Right kidney (tissue), 1 donor: ENCODE measurements around the gene DDX25.

Source experiments
- DNase-seq: peaks from one replicate; pipeline ENCODE4 v3.0.0-alpha.2; 2016

The DDX25 gene

GRCh38 chr11:125950178-125950490 lies 45.8 kb downstream of the DDX25 start:
- DNase-seq = no peak

DNA sequence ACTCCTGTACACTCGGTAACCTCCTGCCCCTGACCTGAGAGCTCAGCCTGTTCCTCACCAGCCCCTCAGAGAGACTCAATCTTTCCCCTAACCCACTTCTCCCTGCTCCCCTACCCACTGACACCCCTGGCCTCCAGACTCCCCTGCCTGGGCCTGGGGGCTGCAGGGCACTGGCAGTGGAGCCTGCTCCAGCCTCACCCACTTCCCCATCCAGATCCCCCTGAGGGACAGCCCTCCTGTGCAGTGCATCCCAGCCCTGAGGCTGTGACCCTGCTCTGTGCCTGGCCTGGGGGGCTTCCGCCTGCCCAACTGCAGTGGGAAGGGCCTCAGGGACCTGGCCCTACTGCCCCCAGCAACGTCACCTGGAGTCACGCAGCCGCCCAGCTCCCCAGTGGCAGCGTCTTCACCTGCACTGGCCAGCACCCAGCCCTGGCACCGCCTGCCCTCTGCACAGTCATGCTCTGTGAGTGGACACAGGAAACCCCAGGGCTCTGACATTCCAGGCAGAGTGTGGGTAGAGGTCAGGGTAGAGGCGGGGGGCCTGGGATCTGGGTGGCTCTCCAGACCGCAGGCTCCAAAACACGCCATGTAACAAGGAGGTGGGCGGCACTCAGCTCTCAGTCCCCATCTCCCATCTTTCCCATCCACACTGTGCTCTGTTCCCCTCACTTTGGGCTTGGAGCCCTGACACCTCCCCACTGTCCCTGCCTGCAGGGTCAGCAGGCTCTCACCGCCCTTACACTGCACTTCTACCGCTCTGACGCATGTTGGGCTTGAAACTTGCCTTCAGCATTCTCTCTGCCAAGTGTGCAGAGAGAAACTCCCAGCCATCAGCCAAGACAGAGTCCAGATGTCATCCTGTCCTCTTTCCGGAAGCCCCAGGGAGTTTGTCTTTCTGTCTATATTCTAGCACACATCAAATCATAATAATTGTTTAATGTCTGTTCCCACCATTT lies 46.7 kb downstream of the DDX25 start:
- no peak for DNase-seq

DNA sequence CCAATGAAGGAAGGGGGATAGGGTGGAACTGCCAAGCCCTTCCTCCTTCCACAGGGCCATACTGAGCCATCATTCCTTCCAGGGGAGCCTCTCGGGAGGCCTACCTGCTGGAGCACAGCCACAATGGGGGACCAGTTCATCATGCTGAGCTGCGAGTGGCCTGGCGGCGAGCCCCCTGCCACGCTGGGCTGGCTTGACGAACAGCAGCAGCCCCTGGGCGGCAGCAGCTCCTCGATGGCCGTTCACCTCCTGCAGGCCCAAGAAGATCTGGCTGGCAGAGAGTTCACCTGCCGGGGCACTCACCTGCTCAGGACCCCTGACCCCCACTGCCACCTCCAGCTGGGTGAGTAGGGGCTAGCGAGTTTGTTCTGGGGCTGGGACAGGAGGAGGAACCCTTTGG lies 47.4 kb downstream of the DDX25 start:
- no peak for DNase-seq

DNA sequence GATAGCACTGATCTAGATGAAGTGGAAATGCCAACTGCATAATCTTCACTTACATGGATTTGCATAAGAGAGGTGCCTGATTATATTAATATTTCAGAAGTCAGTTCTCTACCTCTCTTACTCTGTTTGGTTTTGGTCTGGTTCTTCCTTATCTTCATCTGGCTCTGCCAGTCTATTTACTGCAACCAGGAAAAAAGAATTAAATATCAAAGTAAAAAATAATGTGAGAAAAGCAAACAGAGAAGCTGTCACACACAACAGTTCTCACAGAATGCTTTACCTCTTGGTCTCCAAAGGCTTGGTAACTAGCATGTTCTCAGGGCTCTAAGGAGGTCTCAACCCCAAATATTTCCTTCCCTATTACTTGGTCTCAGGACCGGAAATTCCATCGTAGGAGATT lies 48.3 kb downstream of the DDX25 start:
- DNase-seq = no peak

GRCh38 chr11:125952973-125953372 lies 48.7 kb downstream of the DDX25 start:
- no peak for DNase-seq

DNA sequence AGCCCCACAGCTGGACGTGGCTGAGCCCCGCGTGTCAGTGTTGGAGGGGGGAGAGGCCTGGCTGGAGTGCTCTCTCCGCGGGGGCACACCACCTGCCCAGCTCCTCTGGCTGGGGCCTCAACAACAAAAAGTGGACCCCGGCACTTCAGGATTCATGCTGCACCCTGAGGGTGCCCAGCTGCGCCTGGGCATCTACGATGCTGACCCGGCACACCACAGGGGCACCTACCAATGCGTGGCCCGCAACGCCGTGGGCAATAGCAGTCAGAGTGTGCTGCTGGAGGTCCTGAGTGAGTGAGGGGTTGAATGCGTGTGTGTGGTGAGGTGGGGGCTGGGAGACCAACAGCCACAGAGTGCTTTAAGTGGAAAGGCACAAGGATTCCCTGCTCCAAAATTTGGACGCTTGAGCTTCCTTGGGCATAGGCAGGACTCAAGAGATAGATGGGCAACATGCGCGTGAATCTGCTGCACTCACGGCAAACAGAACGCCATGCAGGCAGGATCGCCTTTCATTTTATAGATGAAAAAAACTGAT lies 49.2 kb downstream of the DDX25 start:
- DNase-seq = no peak

- DNase-seq = no peak
These were observed 50.0 kb downstream of the DDX25 start for GRCh38 chr11:125954123-125954944.

DNA sequence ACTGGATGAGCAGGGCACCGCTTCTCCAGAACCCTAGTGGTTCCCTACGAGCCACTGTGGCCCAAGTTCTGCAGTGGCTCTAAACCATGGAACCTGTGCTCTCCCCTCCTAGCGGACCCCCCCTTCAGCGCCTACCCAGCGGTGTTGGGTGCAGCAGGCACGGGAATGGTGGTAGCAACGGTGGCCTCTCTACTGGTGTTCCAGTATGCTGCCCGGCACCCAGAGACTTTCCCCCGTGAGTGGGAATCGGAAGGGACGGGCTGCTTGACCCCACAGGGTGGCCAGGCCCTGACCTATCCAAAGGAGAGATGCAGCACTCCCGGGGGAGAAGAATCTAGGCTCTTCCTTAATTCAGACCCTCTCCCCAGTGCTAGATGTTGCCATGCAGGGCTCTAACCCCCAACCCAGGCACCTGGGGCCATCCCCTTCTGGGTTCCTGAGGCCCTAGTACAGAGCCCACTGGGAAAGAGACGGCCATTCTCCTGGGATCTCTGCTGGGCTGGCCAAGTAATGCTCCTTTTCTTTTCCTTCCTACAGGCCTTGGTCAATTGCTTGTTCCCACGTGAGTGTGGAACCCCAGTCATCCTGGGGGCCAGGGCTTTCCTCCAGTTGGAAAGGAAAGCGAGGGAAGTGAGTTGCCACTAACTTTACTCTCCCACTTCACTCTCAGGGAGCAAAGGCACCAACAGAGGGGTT lies 50.8 kb downstream of the DDX25 start:
- no peak for DNase-seq

- DNase-seq = no peak
These were observed 51.5 kb downstream of the DDX25 start for GRCh38 chr11:125955856-125956255.

DNA sequence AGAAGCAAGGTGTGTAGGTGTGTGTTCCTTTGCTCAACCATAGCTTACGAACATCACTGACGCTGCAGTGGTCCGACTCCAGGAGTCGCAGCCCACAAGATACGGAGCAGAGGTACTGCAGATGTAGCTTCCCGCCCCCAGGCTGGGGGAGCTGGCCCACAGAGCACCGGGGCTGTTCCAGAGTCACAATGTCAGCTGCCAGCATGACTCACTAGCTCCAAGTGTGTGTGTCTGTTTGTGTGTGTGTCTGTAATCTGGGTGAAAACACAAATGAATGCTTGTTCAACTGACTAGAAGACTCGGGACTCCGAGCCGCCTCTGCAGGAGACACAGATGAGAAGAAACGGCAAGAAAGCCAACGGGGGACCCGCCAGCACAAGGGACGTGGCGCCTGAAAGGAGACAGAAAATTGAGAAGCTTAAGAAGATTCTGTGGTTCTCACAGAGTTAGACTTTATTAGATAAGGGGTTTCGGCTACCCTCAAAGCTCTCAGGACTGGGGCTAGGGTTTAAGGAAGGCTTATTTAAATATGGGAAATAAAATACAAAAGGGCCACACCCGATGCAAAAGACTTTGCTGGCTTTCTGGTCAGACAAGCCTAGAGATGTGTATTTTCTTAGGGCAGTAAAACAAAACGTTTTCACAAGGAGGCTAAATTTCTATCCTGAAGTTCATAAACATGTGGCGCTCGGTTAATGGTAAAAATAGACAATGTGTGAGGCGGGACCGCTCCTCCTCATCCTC lies 52.3 kb downstream of the DDX25 start:
- no peak for DNase-seq

DNA sequence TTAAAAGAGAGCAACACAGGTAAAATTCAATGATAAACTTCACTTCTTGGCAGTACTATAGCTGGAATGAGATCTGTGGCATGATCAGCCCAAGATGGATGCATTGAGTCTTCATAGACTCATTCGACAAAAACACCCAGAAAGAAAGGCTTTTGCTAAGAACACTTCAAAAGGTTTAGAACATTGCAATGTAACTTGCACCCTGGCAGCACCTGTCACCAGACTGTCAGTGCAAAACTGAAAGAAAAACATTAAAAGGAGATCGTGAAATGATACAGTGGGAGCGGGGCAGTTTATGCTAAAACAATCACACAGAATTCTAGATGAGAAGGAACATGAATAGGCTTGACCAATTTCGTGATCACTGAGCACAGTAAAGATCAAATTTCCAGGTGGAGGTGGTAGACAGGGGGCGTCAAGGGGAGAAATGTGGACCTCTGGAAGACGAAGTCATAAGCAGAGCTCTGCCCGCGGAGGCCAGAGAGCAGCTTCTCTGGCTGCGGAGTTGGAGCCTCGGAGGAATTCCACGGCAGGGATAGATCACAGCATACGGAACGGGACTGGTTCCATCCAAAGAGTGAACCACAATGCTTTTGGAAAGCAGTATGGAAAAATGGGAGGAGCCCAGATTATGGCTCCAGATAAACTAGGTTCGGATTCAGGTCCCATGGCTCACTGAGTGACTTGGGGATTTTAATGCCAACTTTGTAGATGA lies 53.5 kb downstream of the DDX25 start:
- DNase-seq = no peak

GRCh38 chr11:125958872-125959400 lies 54.6 kb downstream of the DDX25 start:
- DNase-seq = no peak

DNA sequence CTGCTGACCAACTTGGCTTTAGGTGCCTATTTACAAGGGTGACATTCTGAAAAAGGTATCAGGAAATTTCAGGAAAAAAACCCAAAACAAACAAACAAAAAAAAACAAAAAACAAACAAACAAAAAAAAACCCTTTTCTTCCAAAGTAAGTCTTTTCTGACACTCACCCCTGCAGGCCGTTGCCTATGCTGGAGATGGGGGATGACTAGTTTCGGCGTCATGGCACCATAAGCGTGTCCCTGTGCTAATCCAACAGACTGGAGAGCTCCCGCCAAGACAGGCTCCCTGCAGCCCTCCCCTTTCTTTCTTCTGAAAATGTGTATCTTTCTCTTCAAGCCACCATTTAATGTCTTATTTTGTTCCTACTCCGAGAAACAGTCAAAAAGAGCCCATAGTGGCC lies 55.2 kb downstream of the DDX25 start:
- DNase-seq = no peak

GRCh38 chr11:125959931-125960330 lies 55.6 kb downstream of the DDX25 start:
- DNase-seq = no peak

GRCh38 chr11:125960771-125961170 lies 56.5 kb downstream of the DDX25 start:
- DNase-seq = no peak

GRCh38 chr11:125967515-125967914 lies 63.2 kb downstream of the DDX25 start:
- DNase-seq = no peak

DNA sequence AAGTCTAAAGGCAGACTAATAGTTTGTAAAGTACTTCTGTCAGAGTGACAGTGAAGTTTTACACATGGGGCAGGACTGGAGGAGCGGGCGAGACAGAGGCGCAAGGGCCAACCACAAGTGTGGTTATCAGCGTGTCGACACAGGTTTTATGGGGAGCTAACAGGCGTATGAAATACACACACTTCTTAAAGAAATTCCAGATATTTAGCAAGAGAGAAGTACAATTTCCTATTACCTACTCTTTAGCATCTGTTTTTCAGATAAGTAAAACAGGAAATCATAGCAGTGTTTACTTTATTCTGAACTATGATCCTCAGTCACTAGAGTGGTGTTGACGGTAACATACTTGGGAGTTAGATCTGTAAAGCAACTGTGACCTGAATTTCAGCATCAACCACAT lies 64.0 kb downstream of the DDX25 start:
- DNase-seq = no peak

- DNase-seq = no peak
These were observed 67.3 kb downstream of the DDX25 start for GRCh38 chr11:125971618-125972017.

GRCh38 chr11:125974284-125974683 lies 70.0 kb downstream of the DDX25 start:
- DNase-seq = no peak

- no peak for DNase-seq
These were observed 71.3 kb downstream of the DDX25 start for GRCh38 chr11:125975634-125976033.

DNA sequence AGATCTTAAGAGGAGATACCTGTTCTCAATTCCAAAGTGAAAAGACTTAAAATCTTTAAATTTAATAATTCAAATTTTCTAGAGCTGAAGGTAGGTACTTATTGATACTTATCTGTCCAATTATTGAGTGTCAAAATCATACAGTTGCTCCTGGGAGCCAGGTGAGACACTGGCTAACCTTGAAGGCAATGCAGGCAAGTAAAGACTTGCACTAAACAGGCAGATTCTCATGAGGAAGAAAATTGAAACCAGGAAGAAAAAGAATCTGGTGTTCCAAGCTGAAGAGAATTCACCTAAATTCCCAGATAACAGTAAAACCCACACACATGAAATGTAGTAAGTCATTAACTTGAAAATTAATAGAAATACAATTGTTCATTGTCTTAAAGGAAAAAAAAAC lies 71.8 kb downstream of the DDX25 start:
- DNase-seq = no peak
